Keratinocyte (primary cell): ENCODE measurements around the gene MANSC4. TPM values are rescaled to one million over a fixed set of nuclear protein-coding genes. Genes with fewer than 3 reads are reported as not detected.

ENCODE experiments used
- DNase-seq: peaks from one replicate; pipeline ENCODE4 v3.0.0-alpha.2; 2011; ENCODE audit warnings: low read depth, missing footprints, low spot score
- FAIRE-seq: peaks from 2 replicates; lab custom pipeline; 2011; peaks lifted over from hg19 to GRCh38; lab: Jason Lieb, UNC
- H2AFZ ChIP-seq: 2 replicates; pipeline ENCODE4 v1.6.0; 2012; ENCODE audit warnings: low read length, control low read depth, inconsistent platforms; ENCODE audit not compliant: control insufficient read depth
- H3K27ac ChIP-seq: 2 replicates; pipeline ENCODE4 v1.5.1; 2011; ENCODE audit warnings: low read length; ENCODE audit not compliant: control insufficient read depth, insufficient read depth
- H3K27me3 ChIP-seq: 3 replicates; pipeline ENCODE4 v1.6.0; 2011; ENCODE audit warnings: low read length; ENCODE audit not compliant: control insufficient read depth, insufficient read depth; ENCODE audit errors: extremely low read depth
- H3K36me3 ChIP-seq, 2 experiments: 2 replicates in 1 of 2; 3 replicates in 1 of 2; pipeline ENCODE4 v1.5.1; 2011; ENCODE audit warnings: low read length in 2 of 2, mild to moderate bottlenecking in 1 of 2; ENCODE audit not compliant: control insufficient read depth in 2 of 2, insufficient read depth in 2 of 2; ENCODE audit errors: extremely low read depth in 1 of 2
- H3K4me1 ChIP-seq: 3 replicates; pipeline ENCODE4 v1.5.1; 2011; ENCODE audit warnings: low read length; ENCODE audit not compliant: control insufficient read depth, insufficient read depth; ENCODE audit errors: extremely low read depth
- H3K4me2 ChIP-seq: 3 replicates; pipeline ENCODE4 v1.6.0; 2011; ENCODE audit warnings: low read depth, low read length; ENCODE audit not compliant: control insufficient read depth, insufficient read depth; ENCODE audit errors: extremely low read depth
- H3K4me3 ChIP-seq, 3 experiments: fragments of 200-600 bp in 1 of 3; sonication (generic) in 1 of 3; 2 replicates in 2 of 3; 3 replicates in 1 of 3; pipeline ENCODE4 v1.5.1; 2011 to 2016; ENCODE audit warnings: low read length in 3 of 3, mild to moderate bottlenecking in 3 of 3, control low read depth in 2 of 3, inconsistent platforms in 1 of 3, low read depth in 1 of 3, mixed read lengths in 1 of 3, mixed run types in 1 of 3, moderate library complexity in 1 of 3; ENCODE audit not compliant: control insufficient read depth in 2 of 3, insufficient read depth in 2 of 3; ENCODE audit errors: extremely low read depth in 1 of 3
- H3K79me2 ChIP-seq: 2 replicates; pipeline ENCODE4 v1.6.0; 2012; ENCODE audit warnings: low read length; ENCODE audit not compliant: control insufficient read depth, insufficient read depth
- H3K9ac ChIP-seq: 3 replicates; pipeline ENCODE4 v1.6.0; 2011; ENCODE audit warnings: low read length; ENCODE audit not compliant: control insufficient read depth, insufficient read depth; ENCODE audit errors: extremely low read depth
- H3K9me1 ChIP-seq: 3 replicates; pipeline ENCODE4 v1.6.0; 2011; ENCODE audit warnings: low read length; ENCODE audit not compliant: control insufficient read depth, insufficient read depth; ENCODE audit errors: extremely low read depth
- H3K9me3 ChIP-seq: 2 replicates; pipeline ENCODE4 v1.5.1; 2012; ENCODE audit warnings: low read depth, low read length; ENCODE audit not compliant: control insufficient read depth
- H4K20me1 ChIP-seq: 3 replicates; pipeline ENCODE4 v1.6.0; 2011; ENCODE audit warnings: low read length; ENCODE audit not compliant: control insufficient read depth, insufficient read depth; ENCODE audit errors: extremely low read depth
- EZH2 ChIP-seq: IDR thresholded peaks from one replicate; pipeline ENCODE4 v1.6.1; 2012; ENCODE audit warnings: inconsistent platforms, mild to moderate bottlenecking, low read length, moderate library complexity
- dilution Hi-C: fragments of 300-500 bp; cut with MboI; formaldehyde crosslinking; loops from one replicate; pipeline ENCODE4 v1.7.0; 2020; ENCODE audit warnings: low sequenced_read_pairs; ENCODE audit not compliant: extremely low pct_ligation_motif_present
- polyA plus RNA-seq, 5 experiments: library from polyadenylated mRNA; depleted of rRNA in 3 of 5; stranded (reverse) in 3 of 5; stranded (forward) in 1 of 5; unstranded in 1 of 5; fragments of >200 nt; gene quantifications; 1 replicate in 1 of 5; 2 replicates in 3 of 5; 3 replicates in 1 of 5; pipeline versions ENCODE4 v1.2.1 to v1.2.3, GENCODE V29; 2011 to 2012; ENCODE audit warnings: missing spikeins in 2 of 5, low read depth in 1 of 5, low replicate concordance in 1 of 5
- TF ChIP-seq, protein P1 (sequence below), 3 experiments: IDR thresholded peaks in 1 of 3; conservative IDR thresholded peaks in 1 of 3; optimal IDR thresholded peaks in 1 of 3; 2 replicates in 2 of 3; 3 replicates in 1 of 3; pipeline versions ENCODE3 to v1.5.1; 2011; ENCODE audit warnings: low read length in 3 of 3, mild to moderate bottlenecking in 3 of 3, moderate library complexity in 2 of 3, control low read depth in 1 of 3, inconsistent platforms in 1 of 3; ENCODE audit not compliant: insufficient read depth in 2 of 3; ENCODE audit errors: extremely low read depth in 1 of 3

Gene MANSC4
- polyA plus RNA-seq, 1 donor (not counting 4 experiments of a cell fraction or from before 2014, with no cell fraction given), result 0.67 TPM

DNA sequence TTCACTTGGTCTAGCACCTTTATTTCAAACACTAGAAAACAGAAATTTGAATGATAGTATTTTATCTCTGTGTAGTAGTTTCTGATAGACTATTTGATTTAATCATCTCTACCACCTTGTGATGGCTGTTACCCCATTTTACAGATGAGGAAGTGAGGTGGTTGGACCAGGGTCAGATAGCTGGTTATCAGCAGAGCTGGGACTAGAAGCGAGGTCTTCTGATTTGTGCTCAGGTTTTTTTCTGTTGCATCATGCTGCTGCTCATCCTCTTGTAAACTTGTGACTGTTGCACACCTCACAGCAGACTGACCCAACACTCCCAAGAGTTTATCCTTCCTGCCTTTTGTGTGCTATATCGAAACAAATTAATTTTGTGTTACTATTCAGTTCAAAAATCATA, 10.1 kb upstream of the MANSC4 start:
- Histone ChIP-seq H3K36me3 (peaks cover 13 to 47% of the 10 kb centered on the region in 2 experiments), H3K4me1 (peaks cover 17% of the 10 kb centered on the region), H3K9me1 (peaks cover 3% of the 10 kb centered on the region), H3K27me3 (no peaks in the 10 kb centered on the region), H4K20me1 (no peaks in the 10 kb centered on the region), H3K79me2 (peaks cover 61% of the 10 kb centered on the region), H3K27ac (no peak overlapping the region), H3K4me3 (no peak overlapping the region), H3K4me2 (no peak overlapping the region), H3K9ac (no peak overlapping the region), H2AFZ (no peak overlapping the region), H3K9me3 (no peaks in the 10 kb centered on the region)
- TF ChIP-seq, protein P1, sequence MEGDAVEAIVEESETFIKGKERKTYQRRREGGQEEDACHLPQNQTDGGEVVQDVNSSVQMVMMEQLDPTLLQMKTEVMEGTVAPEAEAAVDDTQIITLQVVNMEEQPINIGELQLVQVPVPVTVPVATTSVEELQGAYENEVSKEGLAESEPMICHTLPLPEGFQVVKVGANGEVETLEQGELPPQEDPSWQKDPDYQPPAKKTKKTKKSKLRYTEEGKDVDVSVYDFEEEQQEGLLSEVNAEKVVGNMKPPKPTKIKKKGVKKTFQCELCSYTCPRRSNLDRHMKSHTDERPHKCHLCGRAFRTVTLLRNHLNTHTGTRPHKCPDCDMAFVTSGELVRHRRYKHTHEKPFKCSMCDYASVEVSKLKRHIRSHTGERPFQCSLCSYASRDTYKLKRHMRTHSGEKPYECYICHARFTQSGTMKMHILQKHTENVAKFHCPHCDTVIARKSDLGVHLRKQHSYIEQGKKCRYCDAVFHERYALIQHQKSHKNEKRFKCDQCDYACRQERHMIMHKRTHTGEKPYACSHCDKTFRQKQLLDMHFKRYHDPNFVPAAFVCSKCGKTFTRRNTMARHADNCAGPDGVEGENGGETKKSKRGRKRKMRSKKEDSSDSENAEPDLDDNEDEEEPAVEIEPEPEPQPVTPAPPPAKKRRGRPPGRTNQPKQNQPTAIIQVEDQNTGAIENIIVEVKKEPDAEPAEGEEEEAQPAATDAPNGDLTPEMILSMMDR (optimal IDR thresholded peaks at IDR 0.05 in 1 of 3, IDR thresholded peaks at IDR 0.05 in 1 of 3, conservative IDR thresholded peaks at IDR 0.05 in 1 of 3; ENCODE audit: extremely low read depth in 1 of 3, insufficient read depth in 2 of 3, low read length in 3 of 3), result no peak
- TF ChIP-seq EZH2, result no peak
- DNase-seq, result no peak
- peak; percentile 51 for FAIRE-seq
- dilution Hi-C loops, result no loop called here

DNA sequence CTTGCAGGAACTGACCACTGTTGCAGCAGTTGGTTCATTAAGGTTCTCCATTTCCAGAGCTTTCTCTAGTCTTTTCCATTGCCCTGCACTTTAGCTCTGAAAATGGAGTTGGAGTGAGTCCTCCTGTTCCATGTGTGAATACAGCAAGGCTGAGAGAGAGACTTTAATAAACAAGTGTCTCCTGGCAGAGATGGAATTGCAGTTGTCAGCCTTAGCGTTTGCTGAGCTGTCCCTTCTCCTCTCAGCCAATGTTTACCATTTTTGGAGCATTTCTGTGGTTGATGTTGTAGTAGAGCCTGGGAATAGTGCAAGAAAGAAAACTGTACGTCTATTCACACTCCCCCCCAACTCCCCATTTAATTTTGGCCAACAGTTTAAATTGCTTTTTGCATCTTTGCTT, 7.5 kb upstream of the MANSC4 start:
- no peak overlapping the region for H3K4me3 ChIP-seq
- FAIRE-seq, result no peak
- TF ChIP-seq EZH2, result no peak
- TF ChIP-seq, protein P1 (optimal IDR thresholded peaks at IDR 0.05 in 1 of 3, IDR thresholded peaks at IDR 0.05 in 1 of 3, conservative IDR thresholded peaks at IDR 0.05 in 1 of 3; ENCODE audit: extremely low read depth in 1 of 3, insufficient read depth in 2 of 3, low read length in 3 of 3), result no peak
- H3K79me2 ChIP-seq, result peaks cover 79% of the 10 kb centered on the region
- H3K9me1 ChIP-seq, result peaks cover 3% of the 10 kb centered on the region
- H3K36me3 ChIP-seq, result peaks cover 8 to 27% of the 10 kb centered on the region in 2 experiments
- dilution Hi-C loops, result no loop called here
- H3K9ac ChIP-seq, result no peak overlapping the region
- no peak overlapping the region for H3K27ac ChIP-seq
- no peak overlapping the region for H3K4me2 ChIP-seq
- peaks cover 24% of the 10 kb centered on the region for H3K4me1 ChIP-seq
- no peaks in the 10 kb centered on the region for H3K9me3 ChIP-seq
- no peaks in the 10 kb centered on the region for H3K27me3 ChIP-seq
- no peak for DNase-seq
- H2AFZ ChIP-seq, result no peak overlapping the region
- no peaks in the 10 kb centered on the region for H4K20me1 ChIP-seq
